Measurements from ENCODE around the gene DNAH10. TPM values are rescaled to one million over a fixed set of nuclear protein-coding genes. Genes with fewer than 3 reads are reported as not detected.

DNAH10 gene
- total RNA-seq, 1 experiment from 2014 or later = 0.14 TPM

DNA sequence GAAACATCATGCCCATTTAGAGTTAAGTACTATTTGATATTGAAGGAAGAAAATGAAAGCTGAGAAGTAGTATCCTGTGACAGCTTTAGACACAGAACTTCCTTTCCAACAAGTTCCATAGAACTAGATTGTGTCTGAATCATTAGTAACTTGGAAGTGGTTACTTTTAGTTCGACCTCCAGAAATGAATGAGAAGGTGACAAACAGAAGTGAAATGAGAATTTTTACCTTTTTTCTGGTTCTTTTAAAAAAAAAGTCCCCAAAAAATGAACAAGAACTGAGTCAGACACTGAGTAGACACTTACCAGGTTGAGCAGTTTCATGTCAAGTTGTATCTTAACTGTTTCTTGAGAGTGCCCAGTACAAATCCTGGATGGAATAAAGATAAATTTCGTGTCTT is 46.9 kb upstream of the DNAH10 start:
- Mint-ChIP-seq H3K36me3 (ENCODE audit: insufficient read depth, unreplicated experiment) (peaks cover 33% of the 10 kb centered on the region), H3K27ac (ENCODE audit: unreplicated experiment) (no peak overlapping the region)
- intact Hi-C loops (cut with micrococcal nuclease; ENCODE audit: unreplicated experiment) = no loop called here

DNA sequence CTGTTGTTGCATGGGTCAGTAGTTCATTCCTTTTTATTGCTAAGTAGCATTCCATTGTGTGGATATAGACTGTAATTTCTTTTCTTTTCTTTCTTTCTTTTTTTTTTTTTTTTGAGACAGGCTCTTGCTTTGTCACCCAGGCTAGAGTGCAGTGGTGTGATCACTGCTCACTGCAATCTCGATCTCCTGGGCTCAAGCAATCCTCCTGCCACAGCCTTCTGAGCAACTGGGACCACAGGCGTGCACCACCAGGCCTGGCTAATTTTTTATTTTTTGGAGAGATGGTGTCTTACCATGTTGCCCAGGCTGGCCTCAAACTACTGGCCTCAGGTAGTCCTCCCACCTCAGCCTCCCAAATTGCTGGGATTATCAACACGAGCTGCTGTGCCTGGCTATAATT is 44.8 kb upstream of the DNAH10 start:
- H3K9me3 Mint-ChIP-seq (ENCODE audit: low read depth, unreplicated experiment) = no peaks in the 10 kb centered on the region
- TF ChIP-seq, protein P1, sequence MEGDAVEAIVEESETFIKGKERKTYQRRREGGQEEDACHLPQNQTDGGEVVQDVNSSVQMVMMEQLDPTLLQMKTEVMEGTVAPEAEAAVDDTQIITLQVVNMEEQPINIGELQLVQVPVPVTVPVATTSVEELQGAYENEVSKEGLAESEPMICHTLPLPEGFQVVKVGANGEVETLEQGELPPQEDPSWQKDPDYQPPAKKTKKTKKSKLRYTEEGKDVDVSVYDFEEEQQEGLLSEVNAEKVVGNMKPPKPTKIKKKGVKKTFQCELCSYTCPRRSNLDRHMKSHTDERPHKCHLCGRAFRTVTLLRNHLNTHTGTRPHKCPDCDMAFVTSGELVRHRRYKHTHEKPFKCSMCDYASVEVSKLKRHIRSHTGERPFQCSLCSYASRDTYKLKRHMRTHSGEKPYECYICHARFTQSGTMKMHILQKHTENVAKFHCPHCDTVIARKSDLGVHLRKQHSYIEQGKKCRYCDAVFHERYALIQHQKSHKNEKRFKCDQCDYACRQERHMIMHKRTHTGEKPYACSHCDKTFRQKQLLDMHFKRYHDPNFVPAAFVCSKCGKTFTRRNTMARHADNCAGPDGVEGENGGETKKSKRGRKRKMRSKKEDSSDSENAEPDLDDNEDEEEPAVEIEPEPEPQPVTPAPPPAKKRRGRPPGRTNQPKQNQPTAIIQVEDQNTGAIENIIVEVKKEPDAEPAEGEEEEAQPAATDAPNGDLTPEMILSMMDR (IDR thresholded peaks at IDR 0.05; ENCODE audit: unreplicated experiment) = no peak
- H3K27me3 Mint-ChIP-seq (ENCODE audit: unreplicated experiment) = no peaks in the 10 kb centered on the region
- no TSS peak for BruUV-seq (replicated peaks)
- intact Hi-C loops (cut with micrococcal nuclease; ENCODE audit: unreplicated experiment) = no loop called here
- H3K4me3 Mint-ChIP-seq (ENCODE audit: low read depth, unreplicated experiment) = no peak overlapping the region
- CTCF ChIA-PET = interaction anchor here (0.8 kb wide), 1 partner anchor 1211 kb away, joined by 6 read pairs; no protein-coding TSS in a partner anchor
- peaks cover 14% of the 10 kb centered on the region for H3K4me1 Mint-ChIP-seq (ENCODE audit: low read depth, unreplicated experiment)
- H3K27ac Mint-ChIP-seq (ENCODE audit: unreplicated experiment) = no peak overlapping the region
- DNase-seq = no peak
- peaks cover 18% of the 10 kb centered on the region for H3K36me3 Mint-ChIP-seq (ENCODE audit: insufficient read depth, unreplicated experiment)

More for the DNA sequence above, 46.9 kb upstream of the DNAH10 start:
- CTCF ChIA-PET = no interaction called here
- no peak for DNase-seq
- Mint-ChIP-seq H3K4me3 (ENCODE audit: low read depth, unreplicated experiment) (no peak overlapping the region), H3K27me3 (ENCODE audit: unreplicated experiment) (no peaks in the 10 kb centered on the region), H3K4me1 (ENCODE audit: low read depth, unreplicated experiment) (peaks cover 14% of the 10 kb centered on the region), H3K9me3 (ENCODE audit: low read depth, unreplicated experiment) (no peaks in the 10 kb centered on the region)
- TF ChIP-seq, protein P1 (IDR thresholded peaks at IDR 0.05; ENCODE audit: unreplicated experiment) = no peak
- no TSS peak for BruUV-seq (replicated peaks)

DNA sequence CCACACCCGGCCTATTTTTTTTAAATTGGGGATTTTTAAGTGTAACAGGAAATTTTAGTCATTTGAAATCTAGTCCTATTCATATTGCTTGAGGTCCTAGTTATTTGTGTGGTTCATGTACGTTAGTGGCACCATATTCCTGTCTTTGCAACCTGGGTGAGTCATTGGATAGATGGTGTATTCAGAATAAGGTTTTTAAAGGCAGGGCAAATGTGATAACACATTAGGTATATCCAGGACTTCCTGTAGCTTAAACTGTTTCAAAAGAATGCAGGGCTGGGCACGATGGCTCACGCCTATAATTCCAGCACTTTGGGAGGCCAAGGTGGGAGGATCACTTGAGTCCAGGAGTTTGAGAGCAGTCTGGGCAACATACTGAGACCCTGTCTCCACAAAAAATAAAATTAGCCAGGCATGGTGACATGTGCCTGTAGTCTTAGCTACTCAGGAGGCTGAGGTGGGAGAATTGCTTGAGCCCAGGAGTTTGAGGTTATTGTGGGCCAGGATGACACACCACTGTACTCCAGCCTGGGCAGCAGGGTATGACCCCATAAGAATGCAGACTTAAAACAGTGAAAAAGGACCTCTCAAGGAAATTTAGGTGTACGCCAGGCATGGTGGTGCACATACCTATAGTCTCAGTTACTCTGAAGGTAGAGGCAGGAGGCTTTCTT is 41.8 kb upstream of the DNAH10 start:
- H3K9me3 Mint-ChIP-seq (ENCODE audit: low read depth, unreplicated experiment) = no peaks in the 10 kb centered on the region
- BruUV-seq (replicated peaks) = no TSS peak
- CTCF ChIA-PET = no interaction called here
- intact Hi-C loops (cut with micrococcal nuclease; ENCODE audit: unreplicated experiment) = no loop called here
- DNase-seq = no peak
- no peak overlapping the region for H3K27ac Mint-ChIP-seq (ENCODE audit: unreplicated experiment)
- H3K4me1 Mint-ChIP-seq (ENCODE audit: low read depth, unreplicated experiment) = no peaks in the 10 kb centered on the region
- TF ChIP-seq, protein P1 (IDR thresholded peaks at IDR 0.05; ENCODE audit: unreplicated experiment) = no peak
- H3K4me3 Mint-ChIP-seq (ENCODE audit: low read depth, unreplicated experiment) = no peak overlapping the region
- peaks cover 5% of the 10 kb centered on the region for H3K36me3 Mint-ChIP-seq (ENCODE audit: insufficient read depth, unreplicated experiment)
- no peaks in the 10 kb centered on the region for H3K27me3 Mint-ChIP-seq (ENCODE audit: unreplicated experiment)

DNA sequence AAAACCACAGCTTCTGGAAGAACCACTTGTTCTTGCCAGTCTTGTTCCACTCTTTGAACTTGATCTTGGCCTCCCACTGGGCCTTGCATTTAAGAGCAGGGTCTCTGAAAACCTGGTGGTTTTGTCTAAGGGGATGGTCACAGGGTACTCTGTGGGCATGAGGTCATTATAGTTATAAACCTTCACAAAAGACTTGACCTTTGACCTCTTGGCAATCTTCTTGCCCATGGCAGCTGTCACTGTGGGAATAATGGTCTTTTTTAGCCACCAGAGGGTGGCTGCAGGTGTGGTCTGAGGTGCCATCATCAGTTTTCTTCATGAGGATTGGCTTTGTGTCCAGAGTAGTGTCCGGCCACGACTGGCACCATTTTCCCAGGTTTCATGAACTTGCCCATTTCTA is 40.9 kb upstream of the DNAH10 start:
- no peak for DNase-seq
- intact Hi-C loops (cut with micrococcal nuclease; ENCODE audit: unreplicated experiment) = no loop called here
- no peaks in the 10 kb centered on the region for H3K9me3 Mint-ChIP-seq (ENCODE audit: low read depth, unreplicated experiment)
- no peaks in the 10 kb centered on the region for H3K4me1 Mint-ChIP-seq (ENCODE audit: low read depth, unreplicated experiment)
- no TSS peak for BruUV-seq (replicated peaks)
- H3K27ac Mint-ChIP-seq (ENCODE audit: unreplicated experiment) = no peak overlapping the region
- TF ChIP-seq, protein P1 (IDR thresholded peaks at IDR 0.05; ENCODE audit: unreplicated experiment) = no peak
- no peak overlapping the region for H3K4me3 Mint-ChIP-seq (ENCODE audit: low read depth, unreplicated experiment)
- no peaks in the 10 kb centered on the region for H3K27me3 Mint-ChIP-seq (ENCODE audit: unreplicated experiment)
- H3K36me3 Mint-ChIP-seq (ENCODE audit: insufficient read depth, unreplicated experiment) = peaks cover 5% of the 10 kb centered on the region
- CTCF ChIA-PET = no interaction called here

All from Calu3 (cell line).